Glutamatergic neuron (in vitro differentiated cells): ENCODE results near the gene KLF16. TPM values are rescaled to one million over a fixed set of nuclear protein-coding genes. Genes with fewer than 3 reads are reported as not detected.

Experiments used
- DNase-seq: peaks from one replicate; pipeline ENCODE4 v3.0.0; 2022
- H3K27ac Mint-ChIP-seq: one replicate; pipeline ENCODE4 v1.8.0; 2020; ENCODE audit warnings: mild to moderate bottlenecking, mixed read lengths, inconsistent platforms; ENCODE audit not compliant: unreplicated experiment
- H3K27me3 Mint-ChIP-seq: one replicate; pipeline ENCODE4 v1.8.0; 2020; ENCODE audit warnings: mild to moderate bottlenecking, moderate library complexity, mixed read lengths, inconsistent platforms; ENCODE audit not compliant: unreplicated experiment
- H3K36me3 Mint-ChIP-seq: one replicate; pipeline ENCODE4 v1.8.0; 2020; ENCODE audit warnings: mild to moderate bottlenecking, mixed read lengths, inconsistent platforms; ENCODE audit not compliant: unreplicated experiment
- H3K4me1 Mint-ChIP-seq: one replicate; pipeline ENCODE4 v1.8.0; 2020; ENCODE audit warnings: mild to moderate bottlenecking, low read depth, mixed read lengths, inconsistent platforms; ENCODE audit not compliant: unreplicated experiment
- H3K4me3 Mint-ChIP-seq: one replicate; pipeline ENCODE4 v1.8.0; 2020; ENCODE audit warnings: mild to moderate bottlenecking, mixed read lengths, inconsistent platforms; ENCODE audit not compliant: unreplicated experiment
- H3K9me3 Mint-ChIP-seq: one replicate; pipeline ENCODE4 v1.8.0; 2020; ENCODE audit warnings: mild to moderate bottlenecking, moderate library complexity, mixed read lengths, inconsistent platforms; ENCODE audit not compliant: unreplicated experiment
- total RNA-seq: library from RNA; stranded (reverse); fragmentation: NEBNext Ultra II Directional; extraction: Animal tissue kit (Norgen Biotek cat#: 25700); gene quantifications from one replicate; pipeline ENCODE4 v1.2.1, GENCODE V29; 2021; ENCODE audit not compliant: unreplicated experiment
- TF ChIP-seq, protein P1 (sequence below): fragments of 200-600 bp; sonication (generic); IDR thresholded peaks from one replicate; pipeline ENCODE4 v1.5.0; 2021; ENCODE audit not compliant: partially characterized antibody, unreplicated experiment

The KLF16 gene
- total RNA-seq, 1 donor from 2014 or later: 30.6 TPM

DNA sequence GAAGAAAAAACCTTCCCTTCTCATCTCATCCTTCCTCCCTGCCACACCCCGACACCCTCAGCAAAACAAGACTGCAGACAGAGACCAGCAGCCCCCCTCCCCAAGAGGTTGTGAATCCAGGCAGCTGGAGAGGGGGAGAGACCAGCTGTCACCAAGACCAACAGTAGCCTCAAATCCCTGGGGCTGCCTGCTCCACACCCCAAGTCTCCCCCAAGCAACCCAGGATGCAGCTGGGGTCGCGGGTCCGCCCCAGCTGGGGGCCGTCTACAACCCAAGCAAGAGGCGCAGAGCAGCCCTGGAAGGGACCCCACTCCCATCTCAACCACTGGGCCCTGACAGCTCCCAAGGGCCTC lies 7.1 kb downstream of the KLF16 start:
- Mint-ChIP-seq H3K4me1 (peaks cover 12% of the 10 kb centered on the region), H3K4me3 (peak overlapping the region; percentile 81), H3K9me3 (peaks cover 21% of the 10 kb centered on the region), H3K27ac (peak overlapping the region; percentile 99), H3K27me3 (peaks cover 17% of the 10 kb centered on the region), H3K36me3 (no peaks in the 10 kb centered on the region)
- peak; percentile 73 for DNase-seq
- TF ChIP-seq, protein P1, sequence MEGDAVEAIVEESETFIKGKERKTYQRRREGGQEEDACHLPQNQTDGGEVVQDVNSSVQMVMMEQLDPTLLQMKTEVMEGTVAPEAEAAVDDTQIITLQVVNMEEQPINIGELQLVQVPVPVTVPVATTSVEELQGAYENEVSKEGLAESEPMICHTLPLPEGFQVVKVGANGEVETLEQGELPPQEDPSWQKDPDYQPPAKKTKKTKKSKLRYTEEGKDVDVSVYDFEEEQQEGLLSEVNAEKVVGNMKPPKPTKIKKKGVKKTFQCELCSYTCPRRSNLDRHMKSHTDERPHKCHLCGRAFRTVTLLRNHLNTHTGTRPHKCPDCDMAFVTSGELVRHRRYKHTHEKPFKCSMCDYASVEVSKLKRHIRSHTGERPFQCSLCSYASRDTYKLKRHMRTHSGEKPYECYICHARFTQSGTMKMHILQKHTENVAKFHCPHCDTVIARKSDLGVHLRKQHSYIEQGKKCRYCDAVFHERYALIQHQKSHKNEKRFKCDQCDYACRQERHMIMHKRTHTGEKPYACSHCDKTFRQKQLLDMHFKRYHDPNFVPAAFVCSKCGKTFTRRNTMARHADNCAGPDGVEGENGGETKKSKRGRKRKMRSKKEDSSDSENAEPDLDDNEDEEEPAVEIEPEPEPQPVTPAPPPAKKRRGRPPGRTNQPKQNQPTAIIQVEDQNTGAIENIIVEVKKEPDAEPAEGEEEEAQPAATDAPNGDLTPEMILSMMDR: no peak

DNA sequence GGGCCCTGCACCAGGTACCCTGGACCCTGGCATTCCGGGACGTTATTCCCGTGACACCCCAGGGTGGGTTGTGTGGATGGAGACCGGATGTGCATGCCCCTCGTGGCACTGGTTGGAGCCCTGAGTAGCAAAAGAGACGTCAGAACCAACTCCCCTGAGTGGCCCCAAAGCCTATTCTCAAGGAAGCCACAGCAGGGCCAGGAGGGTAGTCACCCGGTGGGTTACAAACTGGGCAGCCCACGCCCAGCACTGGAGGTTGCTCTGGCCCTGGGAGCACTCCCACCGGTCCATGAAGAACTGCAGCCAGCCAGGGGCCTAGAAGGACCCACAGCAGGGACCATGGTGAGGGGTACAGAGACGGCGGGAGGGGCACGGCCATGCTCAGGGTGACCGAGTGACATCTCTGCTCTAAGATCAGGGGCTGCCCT lies 7.5 kb downstream of the KLF16 start:
- no peaks in the 10 kb centered on the region for H3K36me3 Mint-ChIP-seq
- peaks cover 14% of the 10 kb centered on the region for H3K27me3 Mint-ChIP-seq
- TF ChIP-seq, protein P1: no peak
- H3K9me3 Mint-ChIP-seq: peaks cover 19% of the 10 kb centered on the region
- H3K4me1 Mint-ChIP-seq: peaks cover 15% of the 10 kb centered on the region
- H3K27ac Mint-ChIP-seq: peak overlapping the region; percentile 99
- no peak for DNase-seq
- peak overlapping the region; percentile 81 for H3K4me3 Mint-ChIP-seq

DNA sequence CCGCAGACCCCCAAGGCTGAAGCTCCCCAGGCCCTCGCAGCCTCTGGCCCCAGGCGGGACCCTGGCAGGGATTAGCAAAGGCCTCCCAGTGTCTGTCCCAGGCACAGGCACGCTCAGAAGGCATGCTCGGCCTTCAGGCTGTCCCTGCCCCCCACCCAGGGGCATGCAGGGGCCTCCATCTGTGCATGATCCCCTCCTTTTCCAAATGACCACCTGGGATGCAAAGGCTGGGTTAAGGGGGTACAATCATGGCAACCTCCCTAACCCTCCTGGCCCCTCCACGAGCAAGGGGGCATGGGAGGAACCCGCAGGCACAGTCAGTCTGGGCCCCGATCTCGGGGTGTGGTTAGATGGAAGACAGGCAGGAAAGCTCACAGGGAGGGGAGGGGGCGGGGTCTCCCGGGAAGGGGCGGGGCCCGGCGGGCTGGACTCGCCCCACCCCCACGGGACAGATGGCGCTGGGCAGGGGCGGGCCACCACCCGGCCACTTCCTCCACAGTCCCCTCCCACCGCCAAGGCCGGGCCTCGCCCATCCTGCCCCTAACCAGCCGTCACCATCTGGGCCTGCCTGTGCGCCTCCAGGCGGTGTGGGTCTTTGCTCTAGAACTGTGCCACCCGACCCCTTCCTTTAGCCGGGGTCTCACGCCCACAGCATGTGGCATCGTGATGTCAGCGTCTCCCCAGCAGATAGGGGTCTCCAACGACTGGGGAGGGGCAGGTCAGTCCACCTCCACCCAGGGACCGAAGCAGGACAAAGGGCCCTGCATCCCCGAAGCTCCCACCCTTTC lies 8.1 kb downstream of the KLF16 start:
- peaks cover 16% of the 10 kb centered on the region for H3K4me1 Mint-ChIP-seq
- no peaks in the 10 kb centered on the region for H3K36me3 Mint-ChIP-seq
- peak overlapping the region; percentile 99 for H3K27ac Mint-ChIP-seq
- peak; percentile 98 for DNase-seq
- H3K27me3 Mint-ChIP-seq: peaks cover 14% of the 10 kb centered on the region
- peaks cover 19% of the 10 kb centered on the region for H3K9me3 Mint-ChIP-seq
- TF ChIP-seq, protein P1: no peak
- H3K4me3 Mint-ChIP-seq: peak overlapping the region; percentile 81

DNA sequence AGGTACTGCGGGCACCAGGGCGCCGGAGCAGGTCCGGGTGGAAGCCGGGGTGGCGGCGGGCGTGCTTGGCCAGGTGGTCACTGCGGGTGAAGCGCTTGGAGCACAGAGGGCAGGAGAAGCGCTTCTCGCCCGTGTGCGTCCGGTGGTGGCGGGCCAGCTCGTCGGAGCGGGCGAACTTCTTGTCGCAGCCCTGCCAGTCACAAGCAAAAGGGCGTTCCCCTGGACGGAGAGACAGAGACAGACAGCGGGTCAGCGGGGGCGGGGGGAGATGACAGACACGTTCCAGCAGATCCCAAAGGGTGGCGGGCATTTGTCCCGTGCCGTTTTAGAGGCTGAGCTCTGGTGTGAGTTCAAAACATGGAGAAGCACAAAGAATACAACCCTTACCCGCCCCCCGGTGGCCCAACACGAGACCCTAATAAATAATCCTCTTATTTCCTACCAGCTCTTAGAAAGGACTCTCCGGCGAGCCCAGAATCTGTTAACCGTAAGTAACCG lies 8.8 kb downstream of the KLF16 start:
- TF ChIP-seq, protein P1: no peak
- Mint-ChIP-seq H3K36me3 (no peaks in the 10 kb centered on the region), H3K4me1 (peaks cover 16% of the 10 kb centered on the region), H3K9me3 (peaks cover 19% of the 10 kb centered on the region), H3K27ac (peak overlapping the region; percentile 98), H3K4me3 (peak overlapping the region; percentile 80), H3K27me3 (peaks cover 16% of the 10 kb centered on the region)
- DNase-seq: peak; percentile 68

DNA sequence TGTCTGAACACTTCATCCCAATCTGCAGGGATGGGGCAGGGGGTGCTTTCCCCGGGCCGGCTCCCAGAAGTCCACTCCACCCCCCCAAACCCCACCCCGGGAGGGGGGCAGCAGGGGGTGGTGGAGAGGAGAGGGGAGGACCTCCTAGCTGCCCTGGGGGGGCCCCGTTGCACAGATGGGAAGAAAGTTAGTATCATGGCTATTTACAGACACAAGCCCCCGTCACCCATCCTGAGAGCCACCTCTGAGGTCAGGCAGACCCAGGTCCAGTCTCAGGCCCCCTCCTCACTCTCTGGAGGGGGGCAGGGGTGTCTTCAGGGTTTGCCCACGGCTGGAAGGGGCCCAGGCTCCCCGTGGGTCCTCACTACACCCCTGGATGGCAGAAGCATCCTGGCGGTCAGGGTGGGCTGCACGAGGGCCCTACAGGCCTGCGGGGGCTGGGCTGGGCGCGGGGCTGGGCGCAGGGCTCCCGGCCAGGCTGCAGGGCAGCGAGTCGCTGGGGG lies 9.3 kb downstream of the KLF16 start:
- no peak overlapping the region for H3K4me3 Mint-ChIP-seq
- H3K4me1 Mint-ChIP-seq: peaks cover 12% of the 10 kb centered on the region
- TF ChIP-seq, protein P1: no peak
- peaks cover 16% of the 10 kb centered on the region for H3K27me3 Mint-ChIP-seq
- no peaks in the 10 kb centered on the region for H3K36me3 Mint-ChIP-seq
- H3K27ac Mint-ChIP-seq: peak overlapping the region; percentile 98
- peaks cover 17% of the 10 kb centered on the region for H3K9me3 Mint-ChIP-seq
- no peak for DNase-seq
